H1 (cell line): ENCODE measurements around the gene RHOH. TPM values are rescaled to one million over a fixed set of nuclear protein-coding genes. Genes with fewer than 3 reads are reported as not detected.

Experiments
- CTCF ChIA-PET: fragments of 300-600 bp; sonication (Branson Sonifier 250); formaldehyde crosslinking; loops from one replicate; lab custom pipeline; 2021; ENCODE audit not compliant: partially characterized antibody; lab: Charles Lee
- POLR2A ChIA-PET: fragments of 300-600 bp; sonication (Branson Sonifier 250); formaldehyde crosslinking; loops from one replicate; lab custom pipeline; 2021; ENCODE audit warnings: inconsistent platforms; ENCODE audit not compliant: partially characterized antibody; lab: Charles Lee
- DNase-seq, 2 experiments: peaks; one replicate each; pipeline versions ENCODE4 v3.0.0 to v3.0.0-alpha.2; 2010 to 2022; ENCODE audit warnings: low spot score in 2 of 2, low read depth in 1 of 2, mixed read lengths in 1 of 2
- FAIRE-seq: peaks from 2 replicates; lab custom pipeline; 2011; peaks lifted over from hg19 to GRCh38; lab: Jason Lieb, UNC
- H2AFZ ChIP-seq: 2 replicates; pipeline ENCODE4 v1.8.1; 2012; ENCODE audit warnings: low read length, inconsistent platforms
- H2AK5ac ChIP-seq: 2 replicates; pipeline ENCODE4 v1.6.1; 2013; ENCODE audit warnings: low read depth, low read length
- H2BK120ac ChIP-seq: replicated peaks from 2 replicates; pipeline ENCODE3; 2013; ENCODE audit warnings: low read depth, low read length, inconsistent platforms
- H2BK12ac ChIP-seq: 2 replicates; pipeline ENCODE4 v1.6.1; 2013; ENCODE audit warnings: low read depth, low read length
- H2BK15ac ChIP-seq: 2 replicates; pipeline ENCODE4 v1.6.1; 2013; ENCODE audit warnings: low read length
- H2BK20ac ChIP-seq: 2 replicates; pipeline ENCODE4 v1.6.1; 2013; ENCODE audit warnings: low read length
- H2BK5ac ChIP-seq: 2 replicates; pipeline ENCODE4 v1.6.1; 2013; ENCODE audit warnings: low read depth, low read length
- H3K14ac ChIP-seq: 2 replicates; pipeline ENCODE4 v1.6.1; 2013; ENCODE audit warnings: inconsistent platforms; ENCODE audit not compliant: insufficient read length
- H3K18ac ChIP-seq: 2 replicates; pipeline ENCODE4 v1.6.1; 2013; ENCODE audit warnings: low read length; ENCODE audit errors: extremely low read depth
- H3K23ac ChIP-seq: 2 replicates; pipeline ENCODE4 v1.6.1; 2013; ENCODE audit warnings: inconsistent platforms; ENCODE audit not compliant: insufficient read length
- H3K23me2 ChIP-seq: 2 replicates; pipeline ENCODE4 v1.6.1; 2013; ENCODE audit warnings: low read depth, low read length
- H3K27ac ChIP-seq: 2 replicates; pipeline ENCODE4 v1.6.1; 2011; ENCODE audit warnings: low read depth, low read length, inconsistent platforms
- H3K27me3 ChIP-seq, 4 experiments: replicated peaks in 1 of 4; 1 replicate in 1 of 4; 2 replicates in 3 of 4; pipeline versions ENCODE4 v1.6.1 to v1.8.1; 2011 to 2013; ENCODE audit warnings: low read length in 3 of 4, mild to moderate bottlenecking in 3 of 4, inconsistent platforms in 2 of 4, mixed read lengths in 2 of 4, moderate library complexity in 1 of 4; ENCODE audit not compliant: control insufficient read depth in 3 of 4, insufficient read depth in 3 of 4; ENCODE audit errors: extremely low read depth in 1 of 4
- H3K36me3 ChIP-seq, 4 experiments: 2 replicates each; pipeline versions ENCODE4 v1.6.1 to v1.8.1; 2011 to 2013; ENCODE audit warnings: mild to moderate bottlenecking in 4 of 4, low read length in 3 of 4, moderate library complexity in 2 of 4, control low read depth in 1 of 4, inconsistent platforms in 1 of 4; ENCODE audit not compliant: insufficient read depth in 4 of 4, control insufficient read depth in 2 of 4
- H3K4ac ChIP-seq: replicated peaks from 2 replicates; pipeline ENCODE3; 2013; ENCODE audit warnings: low read length, low read depth, mixed read lengths, inconsistent platforms; ENCODE audit not compliant: insufficient read length
- H3K4me1 ChIP-seq, 4 experiments: replicated peaks in 1 of 4; 1 replicate in 1 of 4; 2 replicates in 3 of 4; pipeline versions ENCODE4 v1.6.1 to v1.8.1; 2011 to 2013; ENCODE audit warnings: low read length in 3 of 4, inconsistent platforms in 2 of 4, mixed read lengths in 1 of 4; ENCODE audit not compliant: insufficient read depth in 4 of 4, control insufficient read depth in 3 of 4
- H3K4me2 ChIP-seq, 2 experiments: 2 replicates each; pipeline versions ENCODE4 v1.6.1 to v1.8.1; 2011 to 2013; ENCODE audit warnings: low read depth in 2 of 2, low read length in 2 of 2, control low read depth in 1 of 2, inconsistent platforms in 1 of 2, mild to moderate bottlenecking in 1 of 2; ENCODE audit not compliant: insufficient read depth in 1 of 2
- H3K4me3 ChIP-seq, 4 experiments: fragments of 200-600, 300-600 bp in 1 of 4; sonication (generic), shearing (Covaris generic), sonication (Bioruptor Twin) in 1 of 4; 2 replicates each; pipeline versions ENCODE4 v1.5.1 to v1.8.1; 2011 to 2016; ENCODE audit warnings: low read length in 4 of 4, low read depth in 3 of 4, control low read depth in 2 of 4, inconsistent platforms in 2 of 4, mild to moderate bottlenecking in 2 of 4, mixed read lengths in 1 of 4, moderate library complexity in 1 of 4; ENCODE audit not compliant: insufficient read depth in 2 of 4; ENCODE audit errors: extremely low read depth in 1 of 4
- H3K56ac ChIP-seq: replicated peaks from 2 replicates; pipeline ENCODE3; 2013; ENCODE audit warnings: low read depth, mild to moderate bottlenecking, mixed read lengths, low read length, inconsistent platforms; ENCODE audit not compliant: insufficient read length
- H3K79me1 ChIP-seq: 2 replicates; pipeline ENCODE4 v1.6.1; 2013; ENCODE audit warnings: low read depth, low read length, control low read depth
- H3K79me2 ChIP-seq, 2 experiments: 2 replicates each; pipeline versions ENCODE4 v1.6.1 to v1.8.1; 2012 to 2013; ENCODE audit warnings: low read length in 2 of 2, mild to moderate bottlenecking in 2 of 2, inconsistent platforms in 1 of 2; ENCODE audit not compliant: insufficient read depth in 2 of 2, control insufficient read depth in 1 of 2
- H3K9ac ChIP-seq, 4 experiments: replicated peaks in 1 of 4; 1 replicate in 1 of 4; 2 replicates in 3 of 4; pipeline versions ENCODE4 v1.6.1 to v1.8.1; 2011 to 2013; ENCODE audit warnings: low read depth in 3 of 4, low read length in 3 of 4, control low read depth in 2 of 4, mild to moderate bottlenecking in 2 of 4, moderate library complexity in 2 of 4, inconsistent platforms in 1 of 4; ENCODE audit errors: extremely low read depth in 1 of 4
- H3K9me3 ChIP-seq, 2 experiments: 2 replicates each; pipeline versions ENCODE4 v1.6.1 to v1.8.1; 2012 to 2013; ENCODE audit warnings: mild to moderate bottlenecking in 2 of 2, moderate library complexity in 2 of 2, control low read depth in 1 of 2, inconsistent platforms in 1 of 2, low read depth in 1 of 2, low read length in 1 of 2, mixed read lengths in 1 of 2; ENCODE audit not compliant: insufficient read depth in 2 of 2
- H4K20me1 ChIP-seq, 2 experiments: replicated peaks in 1 of 2; 2 replicates each; pipeline versions ENCODE3 to v1.8.1; 2011 to 2013; ENCODE audit warnings: inconsistent platforms in 2 of 2, low read length in 2 of 2, mild to moderate bottlenecking in 1 of 2; ENCODE audit not compliant: insufficient read depth in 2 of 2, control insufficient read depth in 1 of 2
- H4K5ac ChIP-seq: 2 replicates; pipeline ENCODE4 v1.6.1; 2013; ENCODE audit warnings: low read length, low read depth, mixed read lengths, inconsistent platforms; ENCODE audit not compliant: insufficient read length
- H4K8ac ChIP-seq: 2 replicates; pipeline ENCODE4 v1.8.0; 2013; ENCODE audit warnings: mild to moderate bottlenecking, moderate library complexity, low read length, inconsistent platforms; ENCODE audit not compliant: insufficient read depth; ENCODE audit errors: extremely low read depth
- H4K91ac ChIP-seq: replicated peaks from 2 replicates; pipeline ENCODE3; 2013; ENCODE audit warnings: low read length, mixed read lengths, inconsistent platforms; ENCODE audit not compliant: insufficient read length
- CHD1 ChIP-seq: IDR thresholded peaks from 2 replicates; pipeline ENCODE4 v1.6.1; 2012; ENCODE audit warnings: low read depth, low read length, improper control_type of control experiment
- CHD2 ChIP-seq: IDR thresholded peaks from 2 replicates; pipeline ENCODE4 v1.6.1; 2012; ENCODE audit warnings: low read length, improper control_type of control experiment
- EZH2 ChIP-seq: fragments of 200-600 bp; sonication (generic); IDR thresholded peaks from 2 replicates; pipeline ENCODE4 v1.7.1; 2012; ENCODE audit warnings: low read depth, mild to moderate bottlenecking, moderate library complexity, low read length, inconsistent platforms; ENCODE audit not compliant: severe bottlenecking
- GABPA ChIP-seq: IDR thresholded peaks from 2 replicates; pipeline ENCODE4 v1.6.1; 2011; ENCODE audit warnings: mild to moderate bottlenecking, low read length, moderate library complexity, borderline replicate concordance; ENCODE audit not compliant: insufficient read depth
- HDAC6 ChIP-seq: IDR thresholded peaks from one replicate; pipeline ENCODE4 v1.7.1; 2012; ENCODE audit warnings: low read depth, mild to moderate bottlenecking, inconsistent platforms, low read length, moderate library complexity
- MAFK ChIP-seq: IDR thresholded peaks from 2 replicates; pipeline ENCODE4 v1.6.1; 2012; ENCODE audit warnings: low read depth, mild to moderate bottlenecking, improper control_type of control experiment, low read length
- NRF1 ChIP-seq: IDR thresholded peaks from 2 replicates; pipeline ENCODE4 v1.6.1; 2011; ENCODE audit warnings: mild to moderate bottlenecking, low read depth, low read length, improper control_type of control experiment
- SAP30 ChIP-seq: fragments of 300-600 bp; sonication (generic); IDR thresholded peaks from 2 replicates; pipeline ENCODE4 v1.7.1; 2012; ENCODE audit warnings: low read length, moderate library complexity, mild to moderate bottlenecking, inconsistent platforms; ENCODE audit not compliant: insufficient read depth, insufficient replicate concordance
- SP2 ChIP-seq: IDR thresholded peaks from 2 replicates; pipeline ENCODE4 v1.6.1; 2012; ENCODE audit warnings: mild to moderate bottlenecking, low read length, inconsistent platforms
- SP4 ChIP-seq: IDR thresholded peaks from 2 replicates; pipeline ENCODE4 v1.6.1; 2012; ENCODE audit warnings: low read length, inconsistent platforms
- WGBS, 2 experiments: shearing (Covaris generic) in 1 of 2; methylation state at CpG; one replicate each; pipeline versions ENCODE4 v1.1.6 to v1.1.7; 2013 to 2015; ENCODE audit warnings: low lambda C conversion rate in 2 of 2, mixed read lengths in 2 of 2, inconsistent platforms in 1 of 2, low coverage in 1 of 2, missing lambda C conversion rate in 1 of 2; ENCODE audit not compliant: insufficient replicate concordance in 2 of 2, insufficient coverage in 1 of 2, insufficient read length in 1 of 2; ENCODE audit errors: extremely low coverage in 1 of 2, missing lambda C conversion rate in 1 of 2; 5-methylcytosine and 5-hydroxymethylcytosine counted together
- polyA plus RNA-seq, 7 experiments: library from polyadenylated mRNA; depleted of rRNA in 3 of 7; stranded (reverse) in 5 of 7; unstranded in 2 of 7; fragments of >200 nt in 5 of 7; fragments of 200-250 nt in 2 of 7; gene quantifications; 1 replicate in 5 of 7; 2 replicates in 1 of 7; 4 replicates in 1 of 7; pipeline versions ENCODE4 v1.2.1 to v1.2.3, GENCODE V29; 2011 to 2013; ENCODE audit warnings: missing spikeins in 2 of 7, mixed read lengths in 2 of 7
- total RNA-seq: library from RNA; stranded (reverse); fragmentation: NEBNext Ultra II Directional; extraction: Animal tissue kit (Norgen Biotek cat#: 25700); gene quantifications from 2 replicates; pipeline ENCODE4 v1.2.1, GENCODE V29; 2021

Gene RHOH
- total and polyA plus RNA-seq, 2 of the 8 experiments (the other 6 are each of a cell fraction or from before 2014, with no cell fraction given): 5.9 to 6.9 TPM

DNA sequence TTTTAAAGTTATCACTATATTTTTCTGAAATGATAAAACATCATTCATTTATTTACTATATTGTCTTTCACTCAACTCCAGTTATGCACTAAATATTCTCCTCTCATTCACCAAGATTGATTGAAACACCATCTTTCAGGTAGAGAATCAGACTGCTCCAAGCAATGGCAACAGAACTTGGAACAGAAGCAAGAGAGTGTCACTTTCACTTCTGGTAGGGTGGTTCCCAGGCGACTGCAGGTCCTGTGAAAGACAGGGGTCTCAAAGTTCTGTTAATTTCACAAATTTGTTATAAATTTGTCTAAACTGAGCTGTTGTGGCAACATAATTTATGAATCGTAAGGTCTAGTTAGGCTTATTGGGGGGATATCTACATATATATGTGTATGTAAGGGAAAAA lies 47.8 kb downstream of the RHOH start:
- DNase-seq (no peak), FAIRE-seq (no peak)
- CTCF ChIA-PET: interaction anchor here (0.6 to 1.8 kb wide), 7 partner anchors 8 to 551 kb away, joined by 3 to 5 read pairs (median 3); no protein-coding TSS in a partner anchor
- H3K18ac ChIP-seq: no peak overlapping the region
- no peak overlapping the region for H2AFZ ChIP-seq
- no peak overlapping the region for H3K56ac ChIP-seq
- H3K4me1 ChIP-seq: no peaks in the 10 kb centered on the region; a peak in 2 of 7 replicates
- no peak overlapping the region for H3K4me2 ChIP-seq
- no peak overlapping the region for H4K8ac ChIP-seq
- H3K79me1 ChIP-seq: no peaks in the 10 kb centered on the region
- no peak overlapping the region for H3K4me3 ChIP-seq
- H2BK15ac ChIP-seq: no peak overlapping the region
- no peak overlapping the region for H2AK5ac ChIP-seq
- no peak overlapping the region for H2BK5ac ChIP-seq
- no peaks in the 10 kb centered on the region for H3K27me3 ChIP-seq
- no peaks in the 10 kb centered on the region for H3K79me2 ChIP-seq
- no peak for TF ChIP-seq MAFK
- no peak for TF ChIP-seq SP2
- TF ChIP-seq CHD2: no peak
- no peak for TF ChIP-seq GABPA
- TF ChIP-seq SP4: no peak
- no peak for TF ChIP-seq CHD1
- no peak for TF ChIP-seq HDAC6
- no peak for TF ChIP-seq NRF1
- TF ChIP-seq EZH2: no peak
- no peak for TF ChIP-seq SAP30
- H4K5ac ChIP-seq: no peak overlapping the region
- no peaks in the 10 kb centered on the region for H3K9me3 ChIP-seq
- H3K14ac ChIP-seq: no peak overlapping the region
- no peak overlapping the region for H3K9ac ChIP-seq
- H4K91ac ChIP-seq: no peak overlapping the region
- H2BK12ac ChIP-seq: no peak overlapping the region
- H2BK120ac ChIP-seq: no peak overlapping the region
- H3K27ac ChIP-seq: no peak overlapping the region
- no peaks in the 10 kb centered on the region for H3K23me2 ChIP-seq
- H3K4ac ChIP-seq: no peak overlapping the region
- no peaks in the 10 kb centered on the region for H4K20me1 ChIP-seq
- POLR2A ChIA-PET: interaction anchor here (0.7 to 1.3 kb wide), 3 partner anchors 14 to 75 kb away, joined by 3 read pairs; no protein-coding TSS in a partner anchor
- H2BK20ac ChIP-seq: no peak overlapping the region
- 100% methylated on average over 2 of the region's 2 CpGs; no CpG with 5 or more reads in 1 of the 2 experiments for WGBS, 2 experiments
- H3K23ac ChIP-seq: no peak overlapping the region
- H3K36me3 ChIP-seq: no peaks in the 10 kb centered on the region; a peak in 1 of 8 replicates
